GDM1 (cell line): ENCODE measurements around the gene DHRS7.

Source experiments
- DNase-seq: peaks from one replicate; lab custom pipeline; 2025; lab: John Stamatoyannopoulos, UW

Gene DHRS7

GRCh38 chr14:60184905-60185555 lies 19.8 kb upstream of the DHRS7 start:
- no peak for DNase-seq

GRCh38 chr14:60184146-60184904 lies 19.1 kb upstream of the DHRS7 start:
- DNase-seq, result peak; percentile 49

GRCh38 chr14:60183741-60184140 lies 18.5 kb upstream of the DHRS7 start:
- no peak for DNase-seq

GRCh38 chr14:60183138-60183537 lies 17.9 kb upstream of the DHRS7 start:
- no peak for DNase-seq

- no peak for DNase-seq
These were observed 14.3 kb upstream of the DHRS7 start for GRCh38 chr14:60179431-60179869.

- no peak for DNase-seq
These were observed 13.6 kb upstream of the DHRS7 start for GRCh38 chr14:60178820-60179219.

GRCh38 chr14:60178164-60178563 lies 13.0 kb upstream of the DHRS7 start:
- DNase-seq, result no peak

- DNase-seq, result no peak
These were observed 10.2 kb upstream of the DHRS7 start for GRCh38 chr14:60175255-60175902.

- no peak for DNase-seq
These were observed 9.4 kb upstream of the DHRS7 start for GRCh38 chr14:60174352-60175254.

GRCh38 chr14:60171690-60172089 lies 6.5 kb upstream of the DHRS7 start:
- no peak for DNase-seq

GRCh38 chr14:60170948-60171347 lies 5.8 kb upstream of the DHRS7 start:
- no peak for DNase-seq

- DNase-seq, result no peak
These were observed 4.5 kb upstream of the DHRS7 start for GRCh38 chr14:60169722-60170121.

- DNase-seq, result no peak
These were observed 944 bp upstream of the DHRS7 start for GRCh38 chr14:60166142-60166541.

- no peak for DNase-seq
These were observed 314 bp upstream of the DHRS7 start for GRCh38 chr14:60165547-60165876.

GRCh38 chr14:60164404-60164711 lies 840 bp downstream of the DHRS7 start:
- no peak for DNase-seq

- DNase-seq, result no peak
These were observed 1.5 kb downstream of the DHRS7 start for GRCh38 chr14:60163693-60164092.

- DNase-seq, result no peak
These were observed 3.7 kb downstream of the DHRS7 start for GRCh38 chr14:60161196-60162107.

- DNase-seq, result no peak
These were observed 4.8 kb downstream of the DHRS7 start for GRCh38 chr14:60160422-60160821.

GRCh38 chr14:60154671-60155070 lies 10.5 kb downstream of the DHRS7 start:
- no peak for DNase-seq

GRCh38 chr14:60153991-60154390 lies 11.2 kb downstream of the DHRS7 start:
- peak; percentile 17 for DNase-seq

- DNase-seq, result peak; percentile 67
These were observed 13.5 kb downstream of the DHRS7 start for GRCh38 chr14:60151715-60152114.
